Body of pancreas (tissue), 4 donors: ENCODE results near the gene PLA2G2C.

Source experiments
- CTCF ChIP-seq, 7 experiments: fragments of 450-650 bp in 4 of 7; fragments of 200-600 bp in 3 of 7; sonication (generic) in 3 of 7; IDR thresholded peaks; one replicate each; pipeline ENCODE4 v1.5.1; 2016 to 2019; ENCODE audit warnings: antibody characterized with exemption in 7 of 7
- POLR2A ChIP-seq, 3 donors: fragments of 450-650 bp; IDR thresholded peaks; one replicate each; pipeline ENCODE4 v1.6.1; 2016; ENCODE audit warnings: antibody characterized with exemption in 3 of 3, mild to moderate bottlenecking in 2 of 3

GRCh38 chr1:20139776-20140612 lies 46.3 kb downstream of the PLA2G2C start:
- no peak for TF ChIP-seq CTCF (IDR thresholded peaks at IDR 0.05)
- TF ChIP-seq POLR2A (IDR thresholded peaks at IDR 0.05), result no peak
